Pancreas (tissue), 10 donors: Measurements from ENCODE around the gene CWC27. TPM values are rescaled to one million over a fixed set of nuclear protein-coding genes. Genes with fewer than 3 reads are reported as not detected.

Experiments used
- ATAC-seq, 4 donors: fragments of 200-7000 bp; cut with Tn5 transposase; one replicate each; pipeline versions ENCODE4 v1.8.0 to v1.9.1; 2020; ENCODE audit warnings: mild to moderate bottlenecking in 4 of 4, moderate library complexity in 4 of 4
- DNase-seq, 6 donors: peaks; one replicate each; pipeline ENCODE4 v3.0.0-alpha.2; 2020
- FAIRE-seq: peaks from 2 replicates; lab custom pipeline; 2012; peaks lifted over from hg19 to GRCh38; lab: Jason Lieb, UNC
- H3K27ac ChIP-seq, 4 donors: fragments of 200-600 bp; sonication (generic); 1 replicate in 3 of 4; 2 replicates in 1 of 4; pipeline versions ENCODE4 v1.5.0 to v1.8.0; 2020
- H3K27me3 ChIP-seq, 4 donors: fragments of 200-600 bp; one replicate each; pipeline ENCODE4 v1.8.0; 2021
- H3K36me3 ChIP-seq, 3 donors: fragments of 200-600 bp; sonication (generic) in 1 of 3; one replicate each; pipeline versions ENCODE4 v1.5.0 to v1.8.0; 2020 to 2021
- H3K4me1 ChIP-seq, 3 donors: fragments of 200-600 bp; one replicate each; pipeline ENCODE4 v1.8.0; 2021
- H3K4me3 ChIP-seq, 4 donors: fragments of 200-600 bp; sonication (generic) in 2 of 4; one replicate each; pipeline versions ENCODE4 v1.5.0 to v1.8.0; 2020 to 2021
- H3K9me3 ChIP-seq, 4 donors: fragments of 200-600 bp; one replicate each; pipeline ENCODE4 v1.8.0; 2021
- WGBS, 2 donors: extraction: QIAGEN DNeasy Blood & Tissue Kit; methylation state at CpG; one replicate each; pipeline ENCODE4 v1.1.7; 2013; 5-methylcytosine and 5-hydroxymethylcytosine counted together
- intact Hi-C, 3 donors: fragments of 100-400 bp; cut with DNase I; formaldehyde crosslinking; loops; one replicate each; pipeline versions ENCODE4 v1.11.1 to v1.14.2; 2022
- polyA plus RNA-seq, 2 donors: library from polyadenylated mRNA; stranded (reverse); fragments of 200-250 nt; gene quantifications; one replicate each; pipeline ENCODE4 v1.2.3, GENCODE V29; 2013
- total RNA-seq, 6 donors: library from RNA; stranded (reverse); fragmentation: NEBNext Ultra II Directional in 4 of 6; extraction: Animal tissue kit (Norgen Biotek cat#: 25700) in 4 of 6; gene quantifications; one replicate each; pipeline versions ENCODE4 v1.2.1 to v1.2.4, GENCODE V29; 2021 to 2023
- TF ChIP-seq, protein P1 (sequence below), 4 donors: fragments of 200-600 bp; sonication (generic) in 3 of 4; IDR thresholded peaks; one replicate each; pipeline versions ENCODE4 v1.5.0 to v1.8.0; 2021; ENCODE audit warnings: antibody characterized with exemption in 4 of 4
- donor health status: healthy with polysubstance abuse.
- donor health status: DM: no; HTN: no; CAD: no; lungs with moderate emphysema.
- donor health status: DM: no; HTN: no; CAD: no.
- donor health status: control.
- donor health status: control.
- donor health status: Bipolar disorder and iron deficiency.
- donor health status: DM: yes; HTN: yes; CAD: no.
- donor health status: DM: no; HTN: no; CAD: no.
- donor health status: DM: no; HTN: no; CAD: no.
- donor health status: DM: yes; HTN: yes; CAD: no.

The CWC27 gene
- total and polyA plus RNA-seq, 8 donors, result 3.7 to 13.3 (median 7.0) TPM

DNA sequence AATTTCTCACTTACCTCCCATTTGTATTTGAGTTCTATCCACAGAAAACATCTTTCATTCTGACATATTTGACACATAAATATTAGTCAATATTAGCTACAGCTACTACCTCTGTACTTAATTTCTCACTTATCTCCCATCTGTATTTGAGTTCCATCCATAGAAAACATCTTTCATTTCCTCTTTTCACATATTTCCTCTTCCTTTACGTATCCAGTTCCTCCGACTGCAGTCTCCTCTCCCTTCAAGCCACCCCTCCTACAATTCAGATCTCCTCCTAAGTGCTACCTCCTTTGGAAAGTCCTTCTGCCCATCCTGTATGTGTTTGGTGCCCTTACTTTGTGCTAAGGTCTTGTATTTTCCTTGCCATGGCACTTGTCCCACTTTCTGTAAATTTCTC is 1.8 kb upstream of the CWC27 start:
- intact Hi-C loops, result no loop called here

DNA sequence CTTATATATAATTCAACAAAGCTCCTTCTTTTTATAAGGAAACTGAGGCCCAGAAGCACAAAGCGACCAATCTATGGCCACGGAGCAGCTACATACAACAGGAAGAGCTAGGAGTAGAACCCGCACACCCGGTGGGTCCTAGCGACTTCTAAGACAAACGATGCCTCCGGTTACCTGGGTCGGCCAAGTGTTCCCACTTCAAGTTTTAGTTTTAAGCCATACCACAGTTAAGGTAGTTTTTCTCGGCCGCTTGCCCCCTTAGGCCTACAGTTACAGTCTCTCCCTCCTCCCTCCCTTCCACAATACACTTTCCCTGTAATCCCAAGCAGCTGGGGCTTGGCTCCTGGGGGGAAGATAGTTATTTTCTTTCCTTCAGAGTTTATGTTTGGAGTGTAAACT is 772 bp upstream of the CWC27 start:
- peak in 2 of 6 donors; percentile 14 to 19 for DNase-seq
- intact Hi-C loops, result no loop called here
- Histone ChIP-seq H3K4me1 (peaks cover 15 to 27% (median 19%) of the 10 kb centered on the region in 3 donors), H3K27me3 (no peaks in the 10 kb centered on the region), H3K4me3 (peak overlapping the region; percentile 56 to 79 (median 74)), H3K9me3 (no peaks in the 10 kb centered on the region), H3K27ac (peak overlapping the region; percentile 76 to 88 (median 85)), H3K36me3 (no peaks in the 10 kb centered on the region)
- TF ChIP-seq, protein P1, sequence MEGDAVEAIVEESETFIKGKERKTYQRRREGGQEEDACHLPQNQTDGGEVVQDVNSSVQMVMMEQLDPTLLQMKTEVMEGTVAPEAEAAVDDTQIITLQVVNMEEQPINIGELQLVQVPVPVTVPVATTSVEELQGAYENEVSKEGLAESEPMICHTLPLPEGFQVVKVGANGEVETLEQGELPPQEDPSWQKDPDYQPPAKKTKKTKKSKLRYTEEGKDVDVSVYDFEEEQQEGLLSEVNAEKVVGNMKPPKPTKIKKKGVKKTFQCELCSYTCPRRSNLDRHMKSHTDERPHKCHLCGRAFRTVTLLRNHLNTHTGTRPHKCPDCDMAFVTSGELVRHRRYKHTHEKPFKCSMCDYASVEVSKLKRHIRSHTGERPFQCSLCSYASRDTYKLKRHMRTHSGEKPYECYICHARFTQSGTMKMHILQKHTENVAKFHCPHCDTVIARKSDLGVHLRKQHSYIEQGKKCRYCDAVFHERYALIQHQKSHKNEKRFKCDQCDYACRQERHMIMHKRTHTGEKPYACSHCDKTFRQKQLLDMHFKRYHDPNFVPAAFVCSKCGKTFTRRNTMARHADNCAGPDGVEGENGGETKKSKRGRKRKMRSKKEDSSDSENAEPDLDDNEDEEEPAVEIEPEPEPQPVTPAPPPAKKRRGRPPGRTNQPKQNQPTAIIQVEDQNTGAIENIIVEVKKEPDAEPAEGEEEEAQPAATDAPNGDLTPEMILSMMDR (IDR thresholded peaks at IDR 0.05), result no peak
- FAIRE-seq, result no peak
- peak; percentile 38 to 64 (median 50) for ATAC-seq
- WGBS, 2 donors, result 0 to 1% methylated on average over 10 of the region's 10 CpGs

More for the DNA sequence above, 1.8 kb upstream of the CWC27 start:
- TF ChIP-seq, protein P1 (IDR thresholded peaks at IDR 0.05), result no peak
- peaks cover 0 to 8% (median 0%) of the 10 kb centered on the region in 3 donors for H3K36me3 ChIP-seq
- 68 to 76% methylated on average over 2 of the region's 2 CpGs for WGBS, 2 donors
- peaks cover 15 to 27% (median 19%) of the 10 kb centered on the region in 3 donors for H3K4me1 ChIP-seq
- H3K27me3 ChIP-seq, result no peaks in the 10 kb centered on the region
- no peak for FAIRE-seq
- no peak for ATAC-seq
- H3K9me3 ChIP-seq, result no peaks in the 10 kb centered on the region
- peak overlapping the region in 2 of 4 donors; percentile 72 to 79 for H3K4me3 ChIP-seq
- no peak overlapping the region for H3K27ac ChIP-seq
- DNase-seq, result no peak

- FAIRE-seq, result no peak
- intact Hi-C loops, result no loop called here
- peaks cover 15 to 27% (median 19%) of the 10 kb centered on the region in 3 donors for H3K4me1 ChIP-seq
Measured at GRCh38 chr5:64769855-64770254, 1.1 kb downstream of the CWC27 start.

DNA sequence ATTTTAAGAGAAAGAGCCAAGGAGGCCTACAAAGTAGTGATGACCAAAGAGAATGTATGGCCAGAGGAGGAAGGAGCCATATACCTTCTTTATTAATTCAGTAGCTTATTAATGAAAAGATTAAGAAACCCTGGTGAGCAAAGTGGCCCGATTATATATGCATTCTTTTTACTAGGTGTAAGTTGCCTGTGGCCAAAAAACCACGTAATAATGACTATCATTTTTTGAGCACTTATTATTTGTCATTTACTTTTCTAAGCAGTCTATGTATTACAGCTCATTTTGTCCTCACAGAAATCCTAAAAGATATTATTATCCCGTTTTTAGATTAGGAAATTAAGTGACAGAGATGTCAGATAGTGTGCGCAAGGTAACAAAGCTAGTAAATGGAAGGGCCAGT is 3.0 kb downstream of the CWC27 start:
- FAIRE-seq (no peak), DNase-seq (no peak), ATAC-seq (no peak)
- H3K27ac ChIP-seq, result no peak overlapping the region
- intact Hi-C loops, result no loop called here
- WGBS, 2 donors, result 65 to 68% methylated on average over 4 of the region's 4 CpGs
- TF ChIP-seq, protein P1 (IDR thresholded peaks at IDR 0.05), result no peak
- H3K9me3 ChIP-seq, result no peaks in the 10 kb centered on the region
- H3K36me3 ChIP-seq, result no peaks in the 10 kb centered on the region
- no peaks in the 10 kb centered on the region for H3K27me3 ChIP-seq
- peaks cover 14 to 16% (median 16%) of the 10 kb centered on the region in 3 donors for H3K4me1 ChIP-seq
- H3K4me3 ChIP-seq, result no peak overlapping the region

More at GRCh38 chr5:64769855-64770254, 1.1 kb downstream of the CWC27 start:
- ATAC-seq, result no peak
- no peaks in the 10 kb centered on the region for H3K27me3 ChIP-seq
- DNase-seq, result no peak
- no peaks in the 10 kb centered on the region for H3K9me3 ChIP-seq
- peak overlapping the region in 2 of 4 donors; percentile 72 to 79 for H3K4me3 ChIP-seq
- TF ChIP-seq, protein P1 (IDR thresholded peaks at IDR 0.05), result no peak
- no peaks in the 10 kb centered on the region for H3K36me3 ChIP-seq
- H3K27ac ChIP-seq, result no peak overlapping the region

GRCh38 chr5:64773533-64773932 is 4.8 kb downstream of the CWC27 start:
- Histone ChIP-seq H3K4me3 (no peak overlapping the region), H3K9me3 (no peaks in the 10 kb centered on the region), H3K27me3 (no peaks in the 10 kb centered on the region), H3K27ac (no peak overlapping the region), H3K4me1 (peaks cover 7 to 12% (median 7%) of the 10 kb centered on the region in 3 donors), H3K36me3 (no peaks in the 10 kb centered on the region)
- intact Hi-C loops, result no loop called here
- DNase-seq (no peak), ATAC-seq (no peak), FAIRE-seq (no peak)
- TF ChIP-seq, protein P1 (IDR thresholded peaks at IDR 0.05), result no peak
- WGBS, 2 donors, result 68 to 70% methylated on average over 1 of the region's 1 CpG
